Ishikawa (cell line): ENCODE data around the gene VANGL1.

Source experiments
- CEBPB ChIP-seq: IDR thresholded peaks from 2 replicates; pipeline ENCODE4 v1.6.1; 2012
- CREB1 ChIP-seq: IDR thresholded peaks from 2 replicates; pipeline ENCODE4 v1.6.1; 2012; ENCODE audit warnings: low read depth
- EP300 ChIP-seq: IDR thresholded peaks from 2 replicates; pipeline ENCODE4 v1.6.1; 2012; ENCODE audit warnings: borderline replicate concordance
- FOXM1 ChIP-seq: IDR thresholded peaks from 2 replicates; pipeline ENCODE4 v1.6.1; 2012; ENCODE audit warnings: low read depth, borderline replicate concordance
- NFIC ChIP-seq: IDR thresholded peaks from 2 replicates; pipeline ENCODE4 v1.6.1; 2012
- RAD21 ChIP-seq: IDR thresholded peaks from 2 replicates; pipeline ENCODE4 v1.6.1; 2012; ENCODE audit warnings: low read depth
- TAF1 ChIP-seq: IDR thresholded peaks from 2 replicates; pipeline ENCODE4 v1.6.1; 2012; ENCODE audit warnings: low read depth, mild to moderate bottlenecking
- TCF12 ChIP-seq: IDR thresholded peaks from 2 replicates; pipeline ENCODE4 v1.6.1; 2012; ENCODE audit warnings: low read depth
- TEAD4 ChIP-seq: IDR thresholded peaks from 2 replicates; pipeline ENCODE4 v1.6.1; 2012
- USF1 ChIP-seq: IDR thresholded peaks from 2 replicates; pipeline ENCODE4 v1.6.1; 2012
- YY1 ChIP-seq: IDR thresholded peaks from 2 replicates; pipeline ENCODE4 v1.6.1; 2012; ENCODE audit warnings: low read depth
- TF ChIP-seq, protein P1 (sequence below): IDR thresholded peaks from 2 replicates; pipeline ENCODE4 v1.6.1; 2012

DNA sequence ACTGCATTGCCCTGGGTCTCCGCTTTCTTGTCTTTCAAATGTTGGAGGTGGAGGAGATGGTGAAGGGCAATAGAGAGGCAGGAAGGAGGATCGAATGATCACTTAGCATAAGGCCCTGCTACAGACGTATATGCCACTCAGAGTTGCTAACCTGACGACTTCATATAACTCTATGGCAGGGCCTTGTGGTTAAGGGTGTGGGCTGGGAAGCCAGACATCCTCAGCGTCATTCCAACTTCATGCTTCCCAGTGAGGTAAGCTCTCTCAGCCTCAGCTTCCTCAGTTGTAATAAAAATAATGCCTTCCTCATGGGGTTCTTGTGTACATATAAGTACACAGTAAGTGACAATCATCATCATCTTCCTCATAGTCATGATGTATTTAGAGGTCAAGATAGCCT, 72.1 kb downstream of the VANGL1 start:
- TF ChIP-seq YY1, result no peak
- no peak for TF ChIP-seq TEAD4
- TF ChIP-seq EP300, result no peak
- no peak for TF ChIP-seq CREB1
- no peak for TF ChIP-seq FOXM1
- no peak for TF ChIP-seq RAD21
- no peak for TF ChIP-seq TAF1
- TF ChIP-seq CEBPB, result no peak
- TF ChIP-seq USF1, result no peak
- no peak for TF ChIP-seq NFIC
- TF ChIP-seq, protein P1, sequence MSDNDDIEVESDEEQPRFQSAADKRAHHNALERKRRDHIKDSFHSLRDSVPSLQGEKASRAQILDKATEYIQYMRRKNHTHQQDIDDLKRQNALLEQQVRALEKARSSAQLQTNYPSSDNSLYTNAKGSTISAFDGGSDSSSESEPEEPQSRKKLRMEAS, result no peak
- TF ChIP-seq TCF12, result no peak
